Fibroblast of mammary gland (primary cell): ENCODE data around the gene LNPK.
"Not testable (repeated sequence)": the region's sequence is repeated elsewhere in the genome, so short reads cannot be mapped to it uniquely, and the experiment has no call there.

ENCODE experiments used
- DNase-seq: peaks from one replicate; pipeline ENCODE4 v3.0.0-alpha.2; 2010; ENCODE audit warnings: low read depth
- H3K4me3 ChIP-seq: 2 replicates; pipeline ENCODE4 v1.5.1; 2011; ENCODE audit warnings: low read depth, mild to moderate bottlenecking, low read length, moderate library complexity; ENCODE audit not compliant: control insufficient read depth
- CTCF ChIP-seq: conservative IDR thresholded peaks from 2 replicates; pipeline ENCODE4 v1.5.1; 2011; ENCODE audit warnings: low read depth, low read length, inconsistent platforms; ENCODE audit not compliant: control insufficient read depth, insufficient read depth

The LNPK gene

GRCh38 chr2:176002688-176003210 is 682 bp upstream of the LNPK start:
- peak overlapping the region; percentile 89 for H3K4me3 ChIP-seq
- DNase-seq = peak; percentile 47
- TF ChIP-seq CTCF = no peak

DNA sequence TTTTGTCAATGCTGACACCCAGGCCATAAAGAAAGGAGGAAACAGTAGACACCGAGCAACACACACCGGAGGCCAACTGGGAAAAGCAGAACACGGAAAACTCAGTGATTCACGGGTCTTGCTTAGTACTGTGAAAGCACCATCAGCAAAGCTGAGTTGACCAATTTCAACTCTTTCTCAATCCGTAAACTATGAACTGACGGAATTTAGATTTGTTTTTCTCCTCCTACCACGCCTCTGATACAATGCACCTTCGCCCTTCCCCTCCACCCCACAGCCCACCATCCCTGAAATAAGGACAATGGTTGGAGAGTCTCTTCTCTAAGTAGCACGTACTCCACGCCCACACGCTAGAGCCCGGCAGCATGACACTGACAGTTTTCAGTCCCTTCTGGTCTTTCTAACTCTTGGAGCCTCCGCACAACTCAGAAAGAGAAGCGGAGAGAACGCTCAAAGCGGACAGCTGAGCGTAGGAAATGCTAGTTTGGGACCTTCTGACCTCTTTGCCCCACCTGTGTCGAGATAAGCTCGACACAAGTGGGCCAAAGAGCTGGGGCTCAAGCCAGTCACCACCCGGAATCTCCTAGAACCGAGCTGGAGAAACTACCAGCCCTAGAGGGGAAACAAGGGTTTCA is 669 bp downstream of the LNPK start:
- no peak for TF ChIP-seq CTCF
- H3K4me3 ChIP-seq = peak overlapping the region; percentile 89
- DNase-seq = peak; percentile 67

- H3K4me3 ChIP-seq = no peak overlapping the region
- DNase-seq = peak; percentile 33
- no peak for TF ChIP-seq CTCF
Observed at GRCh38 chr2:175999283-175999819, 2.7 kb downstream of the LNPK start.

DNA sequence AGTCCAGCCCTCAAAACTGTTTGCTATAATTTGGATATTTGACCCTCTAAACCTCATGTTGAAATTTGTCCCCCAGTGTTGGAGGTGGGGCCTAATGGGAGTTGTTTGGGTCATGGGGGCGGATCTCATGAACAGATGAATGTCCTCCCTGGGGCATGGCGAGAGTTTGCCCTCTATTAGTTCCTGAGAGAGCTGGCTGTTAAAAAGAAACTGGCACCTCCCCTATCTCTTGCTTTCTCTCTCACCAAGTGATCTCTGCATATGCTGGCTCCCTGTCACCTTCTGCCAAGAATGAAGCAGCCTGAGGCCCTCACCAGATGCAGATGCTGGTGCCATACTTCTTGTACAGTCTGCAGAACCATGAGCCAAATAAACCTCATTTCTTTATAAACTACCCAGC is 12.0 kb downstream of the LNPK start:
- DNase-seq = no peak
- no peak for TF ChIP-seq CTCF
- H3K4me3 ChIP-seq = no peak overlapping the region

DNA sequence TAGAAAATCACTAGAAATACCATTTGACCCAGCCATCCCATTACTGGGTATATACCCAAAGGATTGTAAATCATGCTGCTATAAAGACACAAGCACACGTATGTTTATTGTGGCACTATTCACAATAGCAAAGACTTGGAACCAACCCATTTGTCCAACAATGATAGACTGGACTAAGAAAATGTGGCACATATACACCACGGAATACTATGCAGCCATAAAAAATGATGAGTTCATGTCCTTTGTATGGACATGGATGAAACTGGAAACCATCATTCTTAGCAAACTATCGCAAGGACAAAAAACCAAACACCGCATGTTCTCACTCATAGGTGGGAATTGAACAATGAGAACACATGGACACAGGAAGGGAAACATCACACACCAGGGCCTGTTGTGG is 14.9 kb downstream of the LNPK start:
- not testable (repeated sequence) for H3K4me3 ChIP-seq, DNase-seq

GRCh38 chr2:175984846-175985245 is 17.2 kb downstream of the LNPK start:
- DNase-seq = peak; percentile 3
- no peak for TF ChIP-seq CTCF
- H3K4me3 ChIP-seq = no peak overlapping the region

GRCh38 chr2:175981551-175981950 is 20.5 kb downstream of the LNPK start:
- no peak overlapping the region for H3K4me3 ChIP-seq
- no peak for DNase-seq
- no peak for TF ChIP-seq CTCF
